Endometrium (tissue), 2 donors: ENCODE data around the gene KCNIP3.

ENCODE experiments used
- FAIRE-seq: peaks from 2 replicates; lab custom pipeline; 2012; peaks lifted over from hg19 to GRCh38; lab: Jason Lieb, UNC
- donor health status: control.
- donor health status: control.

The KCNIP3 gene

DNA sequence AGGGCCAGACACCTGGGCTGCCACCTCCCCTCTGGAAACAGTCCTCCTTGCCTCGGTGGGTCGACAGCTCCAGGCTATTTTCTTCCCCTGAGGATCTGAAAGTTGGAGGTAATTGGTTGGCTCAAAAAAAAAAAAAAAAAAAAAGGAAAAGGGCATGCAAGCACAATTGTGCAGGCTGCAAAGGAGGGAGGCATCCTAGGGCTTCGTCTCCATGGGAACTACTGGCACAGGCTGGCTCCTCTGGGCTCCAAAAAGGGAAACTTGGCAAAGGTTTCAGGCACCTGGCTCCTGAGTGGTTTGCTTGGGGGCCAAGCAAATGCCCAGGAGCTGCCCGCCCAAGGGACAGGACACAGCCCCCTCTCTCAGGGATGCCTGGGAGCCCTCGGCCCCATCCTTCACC, 1.1 kb upstream of the KCNIP3 start:
- no peak for FAIRE-seq

DNA sequence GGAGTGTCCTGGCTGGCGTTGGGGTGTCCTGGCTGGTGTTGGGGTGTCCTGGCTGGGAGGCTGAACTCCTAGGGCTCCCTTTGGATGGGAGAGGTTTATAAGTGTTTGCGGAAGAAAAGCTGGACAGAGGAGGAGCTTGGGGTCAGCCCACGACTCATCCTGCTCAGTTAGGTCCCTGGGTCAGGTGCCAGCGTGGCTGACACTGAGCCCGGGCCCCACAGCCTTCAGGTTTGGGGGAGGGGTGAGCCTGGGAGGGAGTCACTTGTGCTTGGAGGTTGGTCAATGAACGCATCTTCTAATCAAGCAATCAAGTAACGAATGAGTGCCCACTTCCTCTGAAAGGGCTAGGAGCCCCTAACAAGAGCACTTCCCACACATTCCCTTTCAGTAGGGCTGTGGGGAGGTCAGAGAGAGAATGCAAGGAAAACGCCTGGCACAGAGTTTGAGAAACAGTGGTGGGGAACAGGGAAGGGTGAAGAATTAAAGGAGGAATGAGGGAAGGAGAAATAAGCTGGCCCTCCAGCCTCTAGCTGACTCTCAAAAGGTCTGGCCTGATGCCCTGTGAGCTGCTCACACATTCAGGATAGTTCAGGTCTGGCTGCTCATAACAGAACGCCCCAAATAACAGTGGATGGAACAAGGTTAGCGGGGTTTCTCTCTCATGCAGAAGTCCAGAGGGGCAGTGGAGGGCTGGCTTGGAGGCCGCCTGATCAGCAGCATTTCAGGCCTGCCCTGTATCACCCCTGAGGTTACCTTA, 670 bp downstream of the KCNIP3 start:
- no peak for FAIRE-seq

DNA sequence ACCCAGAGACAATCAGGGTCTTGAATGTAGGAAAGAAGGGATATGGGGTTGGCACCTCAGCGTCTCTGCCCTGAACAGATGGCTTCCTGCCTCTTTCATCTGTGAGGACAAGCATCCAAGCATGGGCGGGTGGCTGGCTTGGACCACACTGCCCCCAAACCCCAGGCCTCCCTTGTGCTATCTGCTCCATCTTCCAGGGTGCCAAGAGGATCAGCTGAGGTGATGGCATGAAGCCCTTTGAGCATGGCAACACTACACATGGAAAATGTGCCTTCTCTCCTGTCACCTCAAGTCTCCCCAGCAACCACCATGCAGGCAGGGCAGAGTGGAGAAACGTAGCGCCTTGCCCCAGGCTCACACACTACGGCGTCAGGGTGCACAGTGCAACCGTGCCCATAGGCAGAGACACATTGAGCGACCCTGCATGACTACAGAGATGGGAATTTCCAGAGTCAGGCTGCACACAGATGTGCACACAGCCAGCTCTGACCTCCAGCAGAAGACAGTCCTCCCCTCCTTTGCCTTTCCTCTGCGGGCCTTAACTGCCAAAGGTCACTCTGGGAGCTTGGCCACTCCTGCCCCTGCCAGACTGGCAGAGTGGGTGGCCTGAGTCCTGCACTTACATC, 1.5 kb downstream of the KCNIP3 start:
- FAIRE-seq: no peak

DNA sequence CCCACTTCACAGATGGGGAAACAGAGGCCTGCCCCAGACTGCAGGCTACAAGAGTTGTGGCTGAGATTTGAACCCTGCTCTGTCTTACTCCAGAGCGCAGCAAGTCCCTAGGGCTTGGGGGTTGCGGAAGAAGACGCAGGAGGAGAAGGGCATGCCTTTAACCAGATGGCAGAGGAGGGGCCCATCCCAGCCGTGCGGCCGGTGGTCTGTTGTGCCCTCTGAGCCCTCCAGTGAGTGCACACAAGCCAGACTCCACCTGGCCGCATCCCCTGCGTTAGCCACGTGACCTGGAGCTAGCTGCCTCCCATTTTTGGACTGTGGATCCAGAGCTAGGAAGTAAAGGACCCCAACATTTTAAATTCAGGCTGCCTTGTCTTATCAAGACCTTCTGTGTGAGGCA, 2.8 kb downstream of the KCNIP3 start:
- FAIRE-seq: no peak

DNA sequence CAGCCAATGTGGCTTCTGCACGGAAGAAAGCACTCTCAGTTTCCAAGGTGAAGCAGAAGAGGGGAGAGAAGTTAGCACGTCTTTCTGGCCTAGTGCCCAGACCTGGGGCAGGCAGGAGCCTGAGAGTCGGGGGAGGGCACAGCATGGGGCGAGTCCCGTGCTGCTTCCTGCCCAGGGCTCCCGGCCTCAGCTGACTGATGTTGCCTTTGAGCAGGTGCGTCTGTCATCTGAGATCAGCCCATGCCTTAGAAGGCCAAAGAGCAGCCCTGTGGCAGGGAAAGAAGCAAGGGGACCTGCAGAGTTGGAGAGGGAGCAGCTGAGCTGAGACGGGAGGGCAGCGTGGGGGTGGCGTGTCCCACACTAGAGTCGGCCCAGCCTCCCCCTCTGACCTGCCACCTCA, 3.3 kb downstream of the KCNIP3 start:
- no peak for FAIRE-seq

DNA sequence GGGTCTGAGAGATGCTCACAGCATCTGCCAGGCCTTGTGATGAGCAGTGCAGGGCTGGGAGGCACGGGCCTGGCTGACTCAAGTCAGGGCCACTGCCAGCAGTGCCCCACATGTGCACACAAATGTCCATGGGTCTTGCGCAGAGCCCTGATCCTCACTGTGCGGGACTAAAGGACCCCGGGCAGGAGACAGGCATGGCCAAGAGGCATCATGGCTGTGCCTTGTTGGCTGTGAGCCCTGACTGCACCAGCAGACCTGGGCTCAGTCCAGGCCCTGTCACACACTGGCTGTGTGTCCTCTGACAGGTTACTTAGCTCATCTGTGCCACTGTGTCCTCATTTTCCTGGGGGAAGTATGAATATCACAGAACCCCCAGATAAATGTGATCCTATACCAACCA, 4.0 kb downstream of the KCNIP3 start:
- FAIRE-seq: no peak

DNA sequence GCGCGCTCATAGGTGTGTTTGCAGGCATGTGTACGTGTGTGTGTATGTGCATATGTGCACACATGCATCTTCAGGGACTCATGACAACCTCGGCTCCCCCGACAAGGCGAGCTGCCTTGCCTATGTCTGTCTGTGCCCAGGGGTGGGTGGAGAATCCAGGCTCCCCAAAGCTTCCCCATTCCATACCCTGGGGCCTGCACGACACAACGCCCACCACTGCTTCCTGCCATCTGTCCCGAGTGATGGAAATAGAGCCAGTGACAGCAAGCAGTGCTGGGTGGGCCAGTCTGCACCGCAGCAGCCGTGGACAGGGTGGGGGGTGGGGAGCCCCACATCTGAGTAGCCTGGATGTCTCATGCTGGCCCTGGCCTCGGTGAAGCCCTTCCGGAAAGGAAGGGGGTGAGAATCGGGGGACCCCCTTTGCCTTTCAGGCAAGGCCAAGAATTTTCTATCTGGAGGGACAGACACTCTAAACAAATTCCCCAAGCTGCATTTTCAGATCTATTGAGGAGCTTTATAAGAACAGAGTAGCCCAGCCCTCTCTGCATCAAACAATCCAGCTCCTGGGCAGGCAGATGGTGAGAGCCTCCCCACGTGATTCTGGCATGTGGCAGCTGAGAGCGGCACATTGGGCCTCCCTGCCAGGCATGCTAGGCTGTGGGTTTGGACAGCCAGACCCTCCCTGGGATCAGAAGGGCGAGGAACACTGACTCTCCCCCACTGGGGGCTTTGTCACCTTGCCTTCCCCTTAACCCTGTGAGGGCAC, 4.9 kb downstream of the KCNIP3 start:
- no peak for FAIRE-seq

DNA sequence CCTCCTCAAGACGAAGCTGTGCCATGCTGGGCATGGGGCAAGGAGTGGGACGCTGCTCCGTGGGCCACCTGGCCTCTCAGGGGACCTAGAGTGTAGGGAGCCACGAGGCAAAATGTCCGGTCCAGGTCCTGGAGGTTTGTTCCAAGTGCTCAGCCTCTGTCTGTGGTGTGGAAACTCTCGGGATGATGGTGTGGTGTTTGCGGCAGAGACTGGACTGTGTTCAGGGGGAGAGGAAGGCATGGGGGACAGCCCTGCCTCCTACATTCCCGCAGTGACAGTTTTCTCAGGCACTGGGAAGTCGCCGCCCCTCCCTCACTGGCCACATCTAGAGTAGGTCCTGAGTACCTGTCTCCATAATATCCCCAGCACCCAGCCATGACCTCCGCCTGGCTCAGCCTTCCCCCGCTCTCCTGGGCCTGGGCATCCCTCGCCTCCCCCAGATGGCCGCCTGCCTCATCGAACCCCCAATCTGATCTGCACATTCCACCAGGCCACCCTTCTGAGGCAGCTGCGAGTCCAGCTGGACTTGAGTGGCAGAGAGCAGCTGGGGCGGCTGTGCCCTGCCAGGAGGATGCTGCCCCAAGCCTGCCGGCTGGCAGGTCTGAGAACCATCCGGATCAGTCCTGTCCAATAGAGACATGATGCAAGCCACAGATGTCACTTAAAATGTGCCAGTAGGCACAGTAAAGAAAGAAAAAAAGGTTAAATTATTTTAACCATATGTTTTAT, 6.2 kb downstream of the KCNIP3 start:
- FAIRE-seq: no peak

DNA sequence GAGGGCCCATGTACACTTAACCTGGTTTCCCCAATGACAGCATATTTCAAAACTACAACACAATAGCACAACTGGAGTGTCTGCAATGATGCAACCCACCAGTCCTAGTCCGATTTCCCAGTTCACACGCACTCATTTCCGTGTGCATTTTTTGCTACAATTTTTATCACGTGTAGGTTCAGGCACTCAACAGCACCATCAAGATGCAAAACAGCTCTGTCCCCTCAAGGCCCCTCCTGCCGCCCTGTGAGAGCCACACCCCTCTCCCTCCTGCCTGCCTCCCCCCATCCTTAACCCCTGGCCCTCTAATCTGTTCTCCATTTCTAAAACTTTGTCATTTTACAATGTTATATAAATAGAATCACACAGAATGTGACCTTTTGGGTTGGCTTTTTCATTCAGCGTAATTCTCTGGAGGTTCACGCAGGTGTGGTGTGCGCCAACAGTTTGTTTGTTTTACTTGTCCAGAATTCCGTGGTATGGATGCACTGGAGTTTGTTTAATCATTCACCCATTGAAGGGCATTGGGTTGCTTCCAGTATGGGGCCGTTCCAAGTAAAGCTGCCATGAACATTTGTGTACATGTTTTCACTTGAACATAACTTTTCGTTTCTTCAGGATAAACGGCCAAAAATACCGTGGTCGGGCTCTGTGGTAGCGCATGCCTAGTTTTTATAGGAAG, 8.4 kb downstream of the KCNIP3 start:
- FAIRE-seq: no peak

DNA sequence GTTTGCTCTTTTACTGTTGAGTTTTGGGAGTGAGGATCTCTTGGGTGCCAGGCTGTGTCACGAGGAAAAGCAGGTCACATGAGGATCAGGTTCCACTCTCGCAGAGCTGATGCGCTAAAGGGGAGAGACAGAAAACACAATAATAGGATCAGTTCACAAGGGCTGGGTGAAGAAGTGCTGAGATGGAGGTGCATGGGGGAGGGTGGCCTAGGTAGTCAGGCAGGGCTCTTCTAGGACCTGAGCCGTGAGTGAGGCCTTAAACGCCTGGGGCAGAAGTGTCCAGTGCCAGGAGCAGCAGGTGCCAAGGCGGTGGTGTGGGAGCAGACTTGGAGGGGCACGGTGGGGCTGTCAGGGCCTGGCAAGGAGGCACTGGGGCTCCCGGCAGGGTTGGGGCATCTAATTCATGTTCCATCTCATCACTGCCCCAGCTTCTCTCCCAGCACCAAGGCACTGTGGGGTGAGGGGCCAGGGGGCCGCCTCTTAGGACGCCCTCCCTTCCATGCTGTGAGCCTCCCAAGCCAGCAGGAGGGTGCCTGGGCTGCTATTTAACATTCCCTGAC, 9.3 kb downstream of the KCNIP3 start:
- no peak for FAIRE-seq

DNA sequence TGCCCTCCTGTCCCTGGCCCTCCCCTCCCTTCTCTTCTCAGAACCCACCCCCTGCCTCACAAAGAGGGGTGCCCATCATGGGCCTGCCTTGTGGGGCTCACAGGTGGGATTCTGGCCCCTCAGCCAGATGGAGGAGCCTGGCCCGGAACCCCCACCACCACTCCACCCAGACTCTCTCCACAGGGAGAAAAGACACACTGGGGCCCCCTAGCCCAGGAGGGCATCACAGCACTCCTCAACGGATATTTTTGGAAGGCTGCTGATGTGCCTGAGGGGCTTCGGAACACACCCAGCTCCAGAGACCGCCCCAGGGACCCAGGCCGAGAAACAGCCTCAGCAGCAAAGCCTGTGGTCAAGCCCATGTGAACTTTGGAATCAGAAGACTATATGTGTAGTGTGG, 9.9 kb downstream of the KCNIP3 start:
- no peak for FAIRE-seq

DNA sequence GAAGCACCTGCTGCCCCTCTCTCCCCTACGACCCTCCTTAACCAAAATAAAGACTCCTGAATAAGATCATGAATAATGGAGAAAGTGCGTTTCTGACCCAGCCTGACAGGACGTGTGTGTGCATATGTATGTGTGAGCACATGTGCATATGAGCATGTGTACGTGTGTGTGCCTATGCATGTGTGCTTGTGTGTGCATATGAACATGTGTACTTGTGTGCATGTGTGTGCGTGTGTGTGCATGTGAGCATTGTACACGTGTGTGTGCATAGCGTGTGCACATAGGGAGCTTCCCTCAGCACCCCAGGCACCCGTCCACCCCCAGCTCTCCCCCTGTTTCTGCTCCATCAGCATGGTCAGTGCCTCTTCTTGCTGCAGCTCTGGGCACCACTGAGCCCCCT, 10.7 kb downstream of the KCNIP3 start:
- no peak for FAIRE-seq

DNA sequence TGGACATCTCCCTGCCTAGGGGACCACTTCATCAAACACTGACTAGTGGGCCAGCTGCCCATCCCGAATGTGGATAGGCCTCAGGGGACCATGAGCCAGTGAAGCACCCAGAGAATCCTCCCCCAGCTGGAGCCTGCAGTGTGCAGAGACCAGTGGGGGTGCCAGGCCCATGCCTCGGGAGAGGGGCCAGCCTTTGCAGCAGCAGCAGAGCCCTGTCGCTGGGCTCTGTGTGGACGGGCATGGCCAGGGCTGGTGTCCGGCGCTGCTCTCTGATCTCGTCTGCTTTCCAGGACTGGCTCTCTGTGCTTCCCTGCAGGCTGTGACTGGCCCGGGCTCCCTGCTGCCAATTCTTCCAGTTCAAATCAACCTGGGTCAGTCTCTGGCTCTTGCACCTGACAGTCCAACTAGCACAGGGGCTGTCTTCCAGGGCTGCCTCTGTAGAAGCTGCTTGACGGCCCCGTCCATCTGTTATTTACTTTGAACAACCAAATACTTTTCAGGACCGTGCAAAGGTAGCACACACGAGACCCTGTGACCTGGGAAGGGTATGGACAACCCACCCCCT, 11.4 kb downstream of the KCNIP3 start:
- no peak for FAIRE-seq

DNA sequence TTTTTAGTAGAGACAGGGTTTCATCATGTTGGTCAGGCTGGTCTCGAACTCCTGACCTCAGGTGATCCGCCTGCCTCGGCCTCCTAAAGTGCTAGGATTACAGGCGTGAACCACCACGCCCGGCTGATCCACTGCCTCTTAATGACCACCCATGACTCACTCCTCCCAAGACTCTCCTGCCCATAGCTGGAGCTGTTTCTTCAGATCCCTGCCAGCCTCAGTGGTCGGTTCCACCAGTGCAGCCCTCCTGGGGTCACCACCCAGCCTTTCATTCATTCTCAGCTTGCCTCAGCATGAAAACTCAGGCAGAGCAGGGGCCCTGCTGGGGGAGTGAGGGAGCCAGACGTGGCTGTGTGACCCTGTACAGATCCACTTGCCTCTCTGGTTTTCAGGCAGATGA, 12.5 kb downstream of the KCNIP3 start:
- no peak for FAIRE-seq

DNA sequence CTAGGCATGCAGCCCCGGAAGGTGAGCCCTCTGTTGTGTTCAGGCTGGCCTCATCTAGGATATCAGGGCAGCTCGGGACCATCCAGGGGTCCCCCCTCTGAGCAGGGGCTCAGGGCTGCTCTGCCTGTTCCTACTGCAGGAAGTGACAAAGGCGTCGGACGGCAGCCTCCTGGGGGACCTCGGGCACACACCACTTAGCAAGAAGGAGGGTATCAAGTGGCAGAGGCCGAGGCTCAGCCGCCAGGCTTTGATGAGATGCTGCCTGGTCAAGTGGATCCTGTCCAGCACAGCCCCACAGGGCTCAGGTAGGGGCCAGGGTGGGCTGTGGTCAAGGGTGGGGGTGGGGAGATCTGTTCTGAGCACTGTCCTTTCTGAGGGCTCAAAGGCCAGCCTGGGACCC, 13.1 kb downstream of the KCNIP3 start:
- FAIRE-seq: no peak

DNA sequence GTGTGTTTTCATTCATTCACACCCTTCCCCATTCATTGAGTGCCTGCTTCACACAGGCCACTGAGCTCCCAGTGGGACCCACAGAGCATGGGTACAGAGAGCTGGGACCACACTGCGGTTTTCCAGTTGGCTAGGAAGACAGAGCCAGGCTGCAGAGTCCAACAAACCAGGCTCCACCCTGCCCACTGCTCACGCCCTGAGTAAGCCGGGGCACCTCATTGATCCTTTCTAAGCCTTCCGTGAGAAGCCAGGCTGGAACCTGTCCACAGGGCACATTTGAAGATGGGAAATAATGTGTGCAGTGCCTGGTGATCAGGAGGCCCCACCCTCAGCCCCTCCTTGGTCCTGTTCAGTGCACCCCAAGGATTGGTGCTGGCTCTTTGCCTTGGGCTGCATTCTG, 13.5 kb downstream of the KCNIP3 start:
- FAIRE-seq: no peak

DNA sequence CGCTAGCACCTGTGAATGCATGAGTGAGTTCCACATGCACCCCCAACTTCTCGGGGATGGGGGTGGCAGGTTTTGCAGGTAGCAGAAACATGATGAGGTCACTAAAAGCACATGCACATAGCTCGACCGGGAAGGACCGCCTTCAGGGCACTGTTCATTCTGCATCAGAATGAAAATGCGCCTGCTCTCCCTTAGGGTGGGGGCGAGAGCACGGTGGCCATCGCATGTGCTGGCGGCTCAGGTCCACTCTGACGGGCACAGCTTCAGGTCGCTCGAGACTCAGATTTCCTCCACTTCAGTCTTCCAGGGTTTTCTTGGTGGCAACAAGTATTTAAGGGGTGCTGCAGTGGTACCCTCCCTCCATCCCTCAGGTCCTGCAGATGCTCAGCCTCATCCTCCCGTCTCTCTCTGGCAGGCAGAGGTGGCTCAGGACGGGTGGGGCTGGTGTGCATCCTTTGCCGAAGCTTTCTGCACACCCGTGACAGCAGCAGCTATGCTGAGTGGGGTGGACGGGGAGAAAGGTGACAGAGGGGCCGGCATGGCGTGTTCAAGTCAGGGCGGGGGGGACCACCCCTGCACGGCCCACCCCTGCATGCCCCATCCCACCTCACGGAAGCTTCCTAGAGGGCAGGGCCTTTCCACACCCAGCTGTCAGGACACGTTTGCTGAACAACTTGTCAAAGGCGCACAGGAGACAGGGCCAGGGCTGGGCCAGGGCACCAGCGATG, 14.8 kb downstream of the KCNIP3 start:
- FAIRE-seq: no peak

DNA sequence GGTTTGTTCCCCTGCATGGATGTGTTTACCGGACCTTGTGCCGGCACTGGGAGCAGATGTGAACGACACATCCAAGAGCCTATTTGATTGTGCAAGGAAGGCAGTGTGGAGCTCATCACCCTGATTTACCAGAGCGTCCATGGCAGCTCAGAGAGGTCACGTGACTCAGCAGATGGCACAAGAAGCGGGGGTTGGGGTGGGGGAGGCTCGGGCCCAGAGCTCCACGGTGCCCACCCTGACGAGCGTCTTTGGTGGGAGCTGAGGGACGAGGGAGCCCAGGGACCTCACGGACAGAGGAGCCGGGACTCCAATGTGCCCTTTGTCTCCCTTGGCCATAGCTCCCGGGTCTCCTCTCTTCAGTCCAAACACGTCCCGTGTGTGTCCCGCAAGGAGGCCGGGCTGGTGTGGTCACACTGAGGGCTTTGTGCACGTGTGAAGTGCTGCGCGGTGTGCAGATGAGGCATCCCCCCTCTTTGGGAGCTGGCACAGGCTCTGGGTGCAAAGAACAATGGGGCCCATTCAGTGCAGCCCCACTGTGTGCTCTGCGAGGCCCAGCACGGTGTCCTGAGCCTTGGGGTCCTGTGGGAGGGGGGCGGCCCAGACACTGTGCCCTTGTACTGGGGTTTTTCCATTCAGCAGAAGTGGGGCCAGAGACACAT, 15.5 kb downstream of the KCNIP3 start:
- no peak for FAIRE-seq

DNA sequence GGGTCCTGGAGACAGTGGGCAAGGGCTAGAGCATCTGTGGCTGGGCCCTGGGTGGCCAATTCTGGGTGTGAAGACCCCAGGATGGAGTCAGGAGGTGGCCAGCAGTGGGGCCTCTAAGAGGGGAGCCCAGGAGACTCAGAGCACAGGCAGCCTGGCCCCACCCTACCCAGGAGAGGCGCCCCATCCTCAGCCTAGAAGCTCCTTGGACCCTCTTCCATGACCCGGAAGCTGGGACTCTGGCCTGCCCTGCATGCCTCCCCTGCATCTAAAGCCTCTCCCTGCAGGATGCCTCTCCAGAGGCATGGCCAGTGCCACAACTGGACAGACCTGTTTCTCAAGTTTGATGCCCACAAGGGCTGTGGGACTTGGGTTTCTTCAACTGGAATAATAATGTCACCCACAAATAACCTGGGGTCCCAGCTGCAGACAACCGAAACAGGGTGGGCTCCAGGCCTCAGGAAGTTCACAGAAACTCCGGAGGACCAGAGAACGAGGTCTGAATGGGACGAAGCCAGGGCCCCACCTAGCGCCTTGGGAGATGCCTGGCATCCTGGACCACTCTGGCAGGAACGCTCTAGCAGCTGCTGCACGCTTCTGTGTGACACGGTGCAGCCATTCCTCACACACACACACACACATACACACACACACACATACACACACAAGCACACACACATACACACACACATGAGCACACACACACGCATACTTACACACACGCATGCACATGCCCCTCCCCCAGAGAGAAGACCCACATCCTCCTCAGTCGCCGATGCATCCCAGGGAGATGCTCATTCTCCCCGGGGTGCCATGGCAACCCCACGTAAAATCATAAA, 16.4 kb downstream of the KCNIP3 start:
- FAIRE-seq: no peak
